HEK293 (cell line): ENCODE results near the gene C12orf42.

ENCODE experiments used
- MEIS1 ChIP-seq: sonication (generic); formaldehyde crosslinking; IDR thresholded peaks from 2 replicates; pipeline ENCODE4 v1.8.1; 2022; ENCODE audit warnings: missing genetic modification reagents, mild to moderate bottlenecking, borderline replicate concordance
- REPIN1 ChIP-seq: fragments of 450-650 bp; formaldehyde crosslinking; IDR thresholded peaks from 2 replicates; pipeline ENCODE4 v1.5.1; 2017; ENCODE audit warnings: missing biosample characterization, missing genetic modification characterization, low read depth
- ZNF302 ChIP-seq: fragments of 450-650 bp; formaldehyde crosslinking; IDR thresholded peaks from 2 replicates; pipeline ENCODE4 v1.5.1; 2016; ENCODE audit warnings: missing biosample characterization, missing genetic modification characterization, low read depth
- ZNF514 ChIP-seq: fragments of 450-650 bp; formaldehyde crosslinking; IDR thresholded peaks from 2 replicates; pipeline ENCODE4 v1.5.1; 2016; ENCODE audit warnings: missing biosample characterization, missing genetic modification characterization
- TF ChIP-seq, protein P1 (sequence below): fragments of 450-650 bp; formaldehyde crosslinking; IDR thresholded peaks from 2 replicates; pipeline ENCODE4 v1.5.1; 2016; ENCODE audit warnings: missing biosample characterization, missing genetic modification characterization
- TF ChIP-seq, protein P2 (sequence below): sonication (generic); formaldehyde crosslinking; IDR thresholded peaks from 2 replicates; pipeline ENCODE4 v1.8.1; 2022; ENCODE audit warnings: mild to moderate bottlenecking, moderate library complexity, missing genetic modification reagents
- TF ChIP-seq, protein P3 (sequence below): fragments of 450-650 bp; formaldehyde crosslinking; IDR thresholded peaks from 2 replicates; pipeline ENCODE4 v1.5.1; 2016; ENCODE audit warnings: missing biosample characterization, missing genetic modification characterization, low read depth
- TF ChIP-seq, protein P4 (sequence below): fragments of 450-650 bp; formaldehyde crosslinking; IDR thresholded peaks from 2 replicates; pipeline ENCODE4 v1.5.1; 2016; ENCODE audit warnings: missing biosample characterization, missing genetic modification characterization

DNA sequence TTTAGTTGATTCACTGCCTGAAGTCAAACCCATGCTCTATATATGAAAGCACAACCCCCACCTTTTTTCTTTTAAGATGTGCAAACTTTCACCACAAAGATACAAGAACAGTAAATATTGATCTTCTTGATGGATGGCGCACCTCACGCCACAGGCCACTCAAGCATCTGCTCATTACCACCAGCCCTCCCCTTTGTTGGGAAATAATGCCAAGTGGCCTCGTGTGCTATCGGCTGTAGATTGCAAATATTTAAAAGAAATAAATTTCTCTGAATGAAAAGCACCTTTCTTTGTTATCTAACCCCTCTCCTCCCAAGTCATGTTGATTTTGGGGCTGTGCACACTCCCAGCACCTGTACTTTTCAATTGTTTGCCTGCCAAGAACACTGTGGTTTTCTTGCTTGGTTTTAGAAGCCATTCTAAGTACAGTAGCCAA lies 122.7 kb downstream of the C12orf42 start:
- TF ChIP-seq, protein P1, sequence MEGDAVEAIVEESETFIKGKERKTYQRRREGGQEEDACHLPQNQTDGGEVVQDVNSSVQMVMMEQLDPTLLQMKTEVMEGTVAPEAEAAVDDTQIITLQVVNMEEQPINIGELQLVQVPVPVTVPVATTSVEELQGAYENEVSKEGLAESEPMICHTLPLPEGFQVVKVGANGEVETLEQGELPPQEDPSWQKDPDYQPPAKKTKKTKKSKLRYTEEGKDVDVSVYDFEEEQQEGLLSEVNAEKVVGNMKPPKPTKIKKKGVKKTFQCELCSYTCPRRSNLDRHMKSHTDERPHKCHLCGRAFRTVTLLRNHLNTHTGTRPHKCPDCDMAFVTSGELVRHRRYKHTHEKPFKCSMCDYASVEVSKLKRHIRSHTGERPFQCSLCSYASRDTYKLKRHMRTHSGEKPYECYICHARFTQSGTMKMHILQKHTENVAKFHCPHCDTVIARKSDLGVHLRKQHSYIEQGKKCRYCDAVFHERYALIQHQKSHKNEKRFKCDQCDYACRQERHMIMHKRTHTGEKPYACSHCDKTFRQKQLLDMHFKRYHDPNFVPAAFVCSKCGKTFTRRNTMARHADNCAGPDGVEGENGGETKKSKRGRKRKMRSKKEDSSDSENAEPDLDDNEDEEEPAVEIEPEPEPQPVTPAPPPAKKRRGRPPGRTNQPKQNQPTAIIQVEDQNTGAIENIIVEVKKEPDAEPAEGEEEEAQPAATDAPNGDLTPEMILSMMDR = no peak
- TF ChIP-seq, protein P2, sequence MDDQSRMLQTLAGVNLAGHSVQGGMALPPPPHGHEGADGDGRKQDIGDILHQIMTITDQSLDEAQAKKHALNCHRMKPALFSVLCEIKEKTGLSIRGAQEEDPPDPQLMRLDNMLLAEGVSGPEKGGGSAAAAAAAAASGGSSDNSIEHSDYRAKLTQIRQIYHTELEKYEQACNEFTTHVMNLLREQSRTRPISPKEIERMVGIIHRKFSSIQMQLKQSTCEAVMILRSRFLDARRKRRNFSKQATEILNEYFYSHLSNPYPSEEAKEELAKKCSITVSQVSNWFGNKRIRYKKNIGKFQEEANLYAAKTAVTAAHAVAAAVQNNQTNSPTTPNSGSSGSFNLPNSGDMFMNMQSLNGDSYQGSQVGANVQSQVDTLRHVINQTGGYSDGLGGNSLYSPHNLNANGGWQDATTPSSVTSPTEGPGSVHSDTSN (CRISPR knock-in tag) = no peak
- no peak for TF ChIP-seq ZNF302 (tag by site-specific recombination)
- no peak for TF ChIP-seq ZNF514 (tag by site-specific recombination)
- TF ChIP-seq, protein P3, sequence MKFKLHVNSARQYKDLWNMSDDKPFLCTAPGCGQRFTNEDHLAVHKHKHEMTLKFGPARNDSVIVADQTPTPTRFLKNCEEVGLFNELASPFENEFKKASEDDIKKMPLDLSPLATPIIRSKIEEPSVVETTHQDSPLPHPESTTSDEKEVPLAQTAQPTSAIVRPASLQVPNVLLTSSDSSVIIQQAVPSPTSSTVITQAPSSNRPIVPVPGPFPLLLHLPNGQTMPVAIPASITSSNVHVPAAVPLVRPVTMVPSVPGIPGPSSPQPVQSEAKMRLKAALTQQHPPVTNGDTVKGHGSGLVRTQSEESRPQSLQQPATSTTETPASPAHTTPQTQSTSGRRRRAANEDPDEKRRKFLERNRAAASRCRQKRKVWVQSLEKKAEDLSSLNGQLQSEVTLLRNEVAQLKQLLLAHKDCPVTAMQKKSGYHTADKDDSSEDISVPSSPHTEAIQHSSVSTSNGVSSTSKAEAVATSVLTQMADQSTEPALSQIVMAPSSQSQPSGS (tag by site-specific recombination) = no peak
- no peak for TF ChIP-seq MEIS1 (CRISPR knock-in tag)
- TF ChIP-seq, protein P4, sequence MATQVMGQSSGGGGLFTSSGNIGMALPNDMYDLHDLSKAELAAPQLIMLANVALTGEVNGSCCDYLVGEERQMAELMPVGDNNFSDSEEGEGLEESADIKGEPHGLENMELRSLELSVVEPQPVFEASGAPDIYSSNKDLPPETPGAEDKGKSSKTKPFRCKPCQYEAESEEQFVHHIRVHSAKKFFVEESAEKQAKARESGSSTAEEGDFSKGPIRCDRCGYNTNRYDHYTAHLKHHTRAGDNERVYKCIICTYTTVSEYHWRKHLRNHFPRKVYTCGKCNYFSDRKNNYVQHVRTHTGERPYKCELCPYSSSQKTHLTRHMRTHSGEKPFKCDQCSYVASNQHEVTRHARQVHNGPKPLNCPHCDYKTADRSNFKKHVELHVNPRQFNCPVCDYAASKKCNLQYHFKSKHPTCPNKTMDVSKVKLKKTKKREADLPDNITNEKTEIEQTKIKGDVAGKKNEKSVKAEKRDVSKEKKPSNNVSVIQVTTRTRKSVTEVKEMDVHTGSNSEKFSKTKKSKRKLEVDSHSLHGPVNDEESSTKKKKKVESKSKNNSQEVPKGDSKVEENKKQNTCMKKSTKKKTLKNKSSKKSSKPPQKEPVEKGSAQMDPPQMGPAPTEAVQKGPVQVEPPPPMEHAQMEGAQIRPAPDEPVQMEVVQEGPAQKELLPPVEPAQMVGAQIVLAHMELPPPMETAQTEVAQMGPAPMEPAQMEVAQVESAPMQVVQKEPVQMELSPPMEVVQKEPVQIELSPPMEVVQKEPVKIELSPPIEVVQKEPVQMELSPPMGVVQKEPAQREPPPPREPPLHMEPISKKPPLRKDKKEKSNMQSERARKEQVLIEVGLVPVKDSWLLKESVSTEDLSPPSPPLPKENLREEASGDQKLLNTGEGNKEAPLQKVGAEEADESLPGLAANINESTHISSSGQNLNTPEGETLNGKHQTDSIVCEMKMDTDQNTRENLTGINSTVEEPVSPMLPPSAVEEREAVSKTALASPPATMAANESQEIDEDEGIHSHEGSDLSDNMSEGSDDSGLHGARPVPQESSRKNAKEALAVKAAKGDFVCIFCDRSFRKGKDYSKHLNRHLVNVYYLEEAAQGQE (tag by site-specific recombination) = no peak
- TF ChIP-seq REPIN1 = no peak
